HG03108 (cell line): ENCODE measurements around the gene MED19.
"Not testable (repeated sequence)": the region's sequence is repeated elsewhere in the genome, so short reads cannot be mapped to it uniquely, and the experiment has no call there.

Experiments used
- ATAC-seq: cut with Tn5 transposase; IDR thresholded peaks from one replicate; pipeline ENCODE4 v1.9.1; 2021; ENCODE audit warnings: moderate library complexity; ENCODE audit not compliant: unreplicated experiment

The MED19 gene, protein sequence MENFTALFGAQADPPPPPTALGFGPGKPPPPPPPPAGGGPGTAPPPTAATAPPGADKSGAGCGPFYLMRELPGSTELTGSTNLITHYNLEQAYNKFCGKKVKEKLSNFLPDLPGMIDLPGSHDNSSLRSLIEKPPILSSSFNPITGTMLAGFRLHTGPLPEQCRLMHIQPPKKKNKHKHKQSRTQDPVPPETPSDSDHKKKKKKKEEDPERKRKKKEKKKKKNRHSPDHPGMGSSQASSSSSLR

DNA sequence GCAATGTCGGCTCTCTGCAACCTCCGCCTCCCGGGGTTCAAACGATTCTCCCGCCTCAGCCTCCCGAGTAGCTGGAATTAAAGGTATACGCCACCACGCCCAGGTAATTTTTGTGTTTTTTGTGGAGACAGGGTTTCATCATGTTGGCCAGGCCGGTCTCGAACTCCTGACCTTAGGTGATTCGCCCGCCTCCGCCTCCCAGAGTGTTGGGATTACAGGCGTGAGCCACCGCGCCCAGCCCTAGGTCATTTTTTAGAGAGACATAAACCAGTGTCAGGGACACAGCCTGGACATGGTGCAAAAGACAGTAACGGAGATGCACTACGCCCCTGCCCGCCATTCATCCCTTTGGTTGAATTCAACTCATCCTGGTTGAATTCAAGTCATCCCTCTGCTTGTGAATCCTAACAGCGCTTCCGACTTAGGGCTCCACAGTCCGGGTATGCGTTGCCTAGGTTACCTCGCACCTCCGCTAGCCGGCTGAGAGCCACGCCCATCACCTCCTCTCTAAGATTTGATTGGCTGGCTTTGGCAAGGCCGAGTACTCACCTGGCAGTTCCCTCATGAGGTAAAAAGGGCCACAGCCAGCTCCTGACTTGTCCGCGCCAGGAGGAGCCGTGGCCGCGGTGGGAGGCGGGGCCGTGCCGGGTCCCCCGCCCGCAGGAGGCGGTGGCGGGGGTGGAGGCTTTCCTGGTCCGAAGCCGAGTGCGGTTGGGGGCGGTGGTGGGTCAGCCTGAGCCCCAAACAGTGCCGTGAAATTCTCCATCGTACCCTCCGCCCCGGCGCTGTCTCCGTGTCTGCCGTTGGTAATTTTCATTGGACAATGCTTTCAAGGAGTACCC, at the start of gene MED19:
MED19 (minus strand) TSS at position 802 of the 842 bp plus-strand sequence; CDS start at position 766, 36 bp downstream.
- peak; percentile 36 for ATAC-seq

DNA sequence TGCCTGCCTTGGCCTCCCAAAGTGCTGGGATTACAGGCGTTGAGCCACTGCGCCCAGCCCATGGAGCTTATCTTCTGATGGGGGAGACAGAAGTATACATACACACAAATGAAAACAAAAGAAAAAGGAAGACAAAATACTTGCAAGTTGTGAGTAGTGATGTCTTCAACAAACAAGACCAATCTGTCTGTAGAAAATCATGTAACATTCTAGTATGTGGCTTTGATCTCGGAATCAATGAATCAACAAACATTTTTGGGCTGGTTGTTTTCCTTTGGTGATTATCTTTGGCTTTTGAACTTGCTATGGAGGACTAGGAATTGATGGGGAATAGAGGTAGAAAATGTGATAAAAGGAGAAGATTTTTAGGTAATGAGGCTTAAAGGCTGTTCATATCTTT, 46.2 kb upstream of the MED19 start:
- ATAC-seq: no peak

DNA sequence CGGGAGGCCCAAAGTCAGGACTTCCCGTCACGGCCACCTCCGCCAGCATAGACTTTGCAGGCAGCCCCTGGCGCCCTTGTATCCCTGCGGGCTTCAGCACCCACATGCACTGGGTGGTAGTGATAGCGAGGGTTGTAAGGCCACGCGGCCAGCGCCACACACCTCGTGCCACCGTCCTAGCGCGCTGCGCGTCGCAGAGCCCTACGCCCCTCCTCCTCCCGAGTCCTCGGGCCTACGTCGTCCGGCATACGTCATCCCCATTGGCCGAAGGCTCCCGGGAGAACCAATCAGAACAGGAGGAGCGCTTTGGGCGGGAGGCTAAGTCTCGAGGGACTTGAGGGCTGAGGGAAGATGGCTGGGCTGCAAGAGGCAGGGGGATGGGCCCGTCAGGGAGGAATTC, 40.9 kb upstream of the MED19 start:
- no peak for ATAC-seq

DNA sequence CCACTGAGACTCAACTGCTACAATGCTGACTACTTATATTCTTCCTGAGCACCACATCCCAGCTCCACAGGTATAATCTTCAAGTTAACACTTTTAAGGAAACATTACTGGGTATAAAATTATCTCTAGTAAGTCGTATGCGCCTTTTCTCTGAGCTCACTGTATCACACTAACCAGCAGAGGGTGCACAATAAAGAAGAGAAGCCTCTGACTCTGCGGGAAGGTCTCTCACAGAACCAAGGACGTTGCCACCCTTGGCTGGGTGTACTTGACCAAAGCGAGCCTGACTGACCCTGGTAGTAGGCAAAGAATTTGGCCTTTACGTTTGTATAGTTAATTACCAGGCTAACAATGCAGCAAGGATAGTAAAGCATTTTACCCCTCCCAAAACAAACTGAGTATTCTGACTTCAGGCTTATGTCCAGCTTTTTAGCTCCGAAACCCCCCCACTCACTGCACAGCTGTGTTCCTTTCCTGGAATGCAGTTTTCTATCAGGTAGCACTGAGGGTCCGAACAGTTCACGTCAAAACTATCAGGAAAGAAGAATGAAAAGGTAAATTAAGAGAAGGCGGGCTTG, 39.8 kb upstream of the MED19 start, which contains the start of gene BTBD18:
BTBD18 (minus strand) TSS at position 144 of the 578 bp plus-strand sequence. CDS start 631 bp downstream, outside the sequence.
- ATAC-seq: no peak

DNA sequence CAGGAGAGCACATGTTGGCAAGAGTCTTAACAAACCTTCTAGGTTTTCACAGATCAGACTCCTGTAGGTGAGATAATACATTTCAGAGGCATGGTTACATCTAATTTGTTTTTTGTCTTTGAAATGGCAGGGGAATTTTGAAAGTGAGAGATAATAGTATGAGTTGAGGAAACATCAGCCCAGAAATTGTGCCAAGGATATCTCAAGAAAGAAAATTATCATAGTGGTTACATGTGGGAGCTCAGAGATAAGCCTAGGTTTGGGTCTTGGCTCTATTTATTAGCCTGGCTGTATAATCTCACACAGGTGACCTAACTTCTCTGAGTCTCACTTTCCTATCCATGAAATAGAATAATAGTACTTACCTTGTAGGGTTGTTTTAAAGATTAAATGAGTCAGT, 39.2 kb upstream of the MED19 start:
- no peak for ATAC-seq

DNA sequence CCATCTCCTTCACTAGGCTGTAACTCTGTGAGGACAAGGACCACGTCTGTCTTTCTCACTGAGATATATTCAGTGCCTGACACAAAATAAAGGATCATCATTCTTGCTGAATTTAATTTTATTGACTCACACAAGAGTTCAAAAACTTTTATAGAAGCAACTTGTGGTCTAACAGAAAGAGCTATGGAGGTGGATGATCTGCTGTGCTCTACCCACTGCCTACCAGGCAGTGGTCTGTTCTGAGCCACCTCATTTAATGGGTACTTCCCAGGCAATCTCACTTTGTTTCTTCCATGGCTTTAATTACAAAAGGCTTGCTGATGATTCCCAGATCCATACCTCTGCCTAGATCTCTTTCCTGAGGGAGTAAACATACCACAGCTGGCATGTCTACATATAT, 34.9 kb upstream of the MED19 start:
- no peak for ATAC-seq

DNA sequence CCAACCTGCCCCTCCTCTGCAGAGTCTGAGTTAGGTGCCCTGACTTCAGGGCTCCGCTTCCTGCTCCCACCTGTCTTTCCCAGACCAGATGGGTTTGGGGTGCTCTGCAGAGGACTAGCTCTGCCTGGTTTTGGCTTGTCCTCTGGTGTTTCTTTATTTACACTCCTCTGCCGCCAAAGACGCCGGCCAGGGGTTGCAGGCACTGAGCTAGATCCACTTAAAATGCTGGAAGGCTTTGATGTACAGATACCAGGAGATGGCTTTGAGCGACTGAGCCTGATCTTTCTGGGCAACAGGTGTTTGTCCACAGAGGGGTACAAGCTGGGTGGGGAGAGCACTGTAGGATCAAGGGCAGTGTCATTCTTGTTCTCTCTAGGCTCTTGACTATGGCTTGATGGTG, 33.2 kb upstream of the MED19 start:
- ATAC-seq: no peak

DNA sequence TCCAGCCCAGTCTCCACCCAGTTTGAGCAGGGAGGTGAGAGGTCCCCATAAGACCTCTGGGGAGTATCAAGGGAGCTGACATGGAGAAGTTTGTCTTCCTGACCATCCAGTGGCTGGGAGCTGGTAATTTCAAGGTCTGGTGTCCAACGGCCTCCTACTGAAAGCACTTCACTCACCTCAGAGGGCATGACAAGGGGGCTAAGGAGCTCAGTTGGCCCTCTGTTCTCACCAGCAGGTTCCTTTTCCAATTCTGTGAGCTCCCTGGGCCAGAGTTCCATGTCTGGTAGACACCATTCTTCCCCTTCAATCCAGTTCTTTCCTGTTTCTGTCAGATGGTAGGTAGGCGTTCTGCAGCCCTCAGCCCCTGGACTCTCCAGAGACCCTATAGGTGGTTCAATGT, 32.3 kb upstream of the MED19 start:
- no peak for ATAC-seq

DNA sequence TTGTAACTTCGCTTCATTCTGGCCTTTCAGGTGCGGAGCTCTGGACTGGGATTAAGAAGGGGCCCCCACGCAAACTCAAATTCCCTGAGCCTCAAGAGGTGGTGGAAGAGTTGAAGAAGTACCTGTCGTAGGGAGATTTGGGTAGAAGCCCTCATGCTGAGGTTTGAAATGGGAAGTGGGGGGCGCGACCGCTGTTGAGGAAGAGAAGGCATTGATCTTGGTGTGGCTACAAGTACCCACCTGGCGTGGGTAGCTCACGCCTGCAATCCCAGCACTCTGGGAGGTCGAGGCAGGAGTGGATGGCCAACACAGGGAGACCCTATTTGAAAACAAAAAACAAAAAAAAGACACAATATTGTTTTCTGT, 30.1 kb upstream of the MED19 start:
- no peak for ATAC-seq

DNA sequence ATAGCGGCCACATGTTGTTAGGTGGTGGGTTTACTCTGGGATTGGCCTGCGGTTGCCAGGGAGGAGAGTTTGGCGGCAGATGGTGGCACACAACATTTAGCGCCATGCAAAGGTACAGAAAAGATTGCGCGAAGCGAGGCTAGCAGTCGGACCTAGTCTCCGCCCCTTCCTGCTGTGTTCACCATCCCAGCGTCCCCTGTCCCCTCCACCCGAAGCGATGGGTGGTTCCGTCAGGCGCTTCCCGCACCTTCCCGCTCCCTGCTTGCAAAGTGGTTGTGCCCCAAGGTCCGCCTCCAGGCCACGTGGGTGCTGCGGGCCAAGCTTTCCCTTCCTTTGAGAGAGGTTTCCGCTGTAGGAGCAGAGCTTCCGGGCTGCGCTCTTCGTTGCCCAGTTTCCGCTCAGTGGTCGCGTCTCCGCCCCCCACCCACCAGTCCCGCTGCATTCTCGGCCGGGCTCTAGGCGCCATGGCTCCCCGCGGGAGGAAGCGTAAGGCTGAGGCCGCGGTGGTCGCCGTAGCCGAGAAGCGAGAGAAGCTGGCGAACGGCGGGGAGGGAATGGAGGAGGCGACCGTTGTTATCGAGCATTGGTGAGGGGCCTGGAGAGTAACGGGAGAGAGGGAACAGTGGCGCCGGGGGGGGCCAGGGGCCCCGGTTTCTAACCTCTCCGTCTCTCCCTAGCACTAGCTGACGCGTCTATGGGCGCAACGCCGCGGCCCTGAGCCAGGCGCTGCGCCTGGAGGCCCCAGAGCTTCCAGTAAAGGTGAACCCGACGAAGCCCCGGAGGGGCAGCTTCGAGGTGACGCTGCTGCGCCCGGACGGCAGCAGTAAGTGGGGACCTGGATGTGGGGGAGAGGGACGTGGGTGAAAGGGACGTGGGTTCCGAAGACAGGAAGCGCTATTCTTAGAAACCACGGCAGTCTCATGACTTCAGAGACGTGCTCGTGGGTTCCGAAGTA, 29.4 kb upstream of the MED19 start, which contains the start of gene SELENOH:
SELENOH (plus strand) TSS at position 360 of the 955 bp plus-strand sequence; CDS start at position 465, 105 bp downstream.
- peak; percentile 91 for ATAC-seq

DNA sequence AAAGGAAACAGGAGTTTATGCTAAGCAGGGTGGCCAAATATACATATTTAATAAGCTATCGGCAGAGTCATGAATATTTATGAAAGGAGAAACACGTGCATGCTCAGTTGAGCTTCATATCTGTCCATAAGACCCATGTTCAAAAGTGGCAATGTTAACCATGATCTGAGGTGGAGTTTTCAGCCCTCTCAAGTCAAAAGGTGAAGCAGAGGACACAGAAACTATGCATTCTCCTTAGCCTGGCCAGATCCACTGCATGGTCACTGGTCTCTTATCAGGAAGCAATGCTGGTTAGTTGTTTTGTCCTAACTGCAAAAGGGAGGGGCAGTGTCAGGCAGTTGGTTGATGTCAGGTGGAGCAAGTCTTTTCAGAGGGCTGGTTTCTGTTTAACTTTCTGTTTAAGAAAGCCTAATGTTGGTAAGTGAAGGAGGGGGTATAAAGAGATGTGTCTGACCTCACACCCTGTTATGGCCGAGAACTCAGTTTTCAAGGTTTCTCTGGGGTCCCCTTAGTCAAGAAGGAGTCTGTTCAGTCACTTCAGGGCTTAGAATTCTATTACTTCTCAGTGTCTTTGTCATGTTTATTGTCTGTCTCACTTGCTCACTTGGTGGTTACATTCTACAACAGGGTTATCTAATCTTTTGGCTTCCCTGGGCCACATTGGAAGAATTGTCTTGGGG, 23.7 kb upstream of the MED19 start:
- no peak for ATAC-seq

DNA sequence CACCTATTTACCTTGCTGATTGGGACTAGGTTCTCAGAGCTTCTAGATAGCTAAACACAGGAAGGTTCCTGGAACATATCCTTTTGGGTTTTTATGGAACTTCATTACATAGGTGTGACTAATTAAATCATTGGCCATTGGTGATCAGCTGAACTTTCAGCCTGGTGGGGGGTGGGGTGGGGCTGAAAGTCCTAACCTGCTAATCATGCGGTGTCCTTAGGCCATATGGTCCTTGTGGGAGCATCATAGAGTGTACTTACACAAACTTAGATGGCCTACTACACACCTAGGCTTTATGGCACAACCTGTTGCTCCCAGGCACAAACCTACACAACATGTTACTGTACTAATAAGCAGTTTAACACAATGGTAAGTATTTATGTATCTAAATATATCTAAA, 20.6 kb upstream of the MED19 start:
- no peak for ATAC-seq

DNA sequence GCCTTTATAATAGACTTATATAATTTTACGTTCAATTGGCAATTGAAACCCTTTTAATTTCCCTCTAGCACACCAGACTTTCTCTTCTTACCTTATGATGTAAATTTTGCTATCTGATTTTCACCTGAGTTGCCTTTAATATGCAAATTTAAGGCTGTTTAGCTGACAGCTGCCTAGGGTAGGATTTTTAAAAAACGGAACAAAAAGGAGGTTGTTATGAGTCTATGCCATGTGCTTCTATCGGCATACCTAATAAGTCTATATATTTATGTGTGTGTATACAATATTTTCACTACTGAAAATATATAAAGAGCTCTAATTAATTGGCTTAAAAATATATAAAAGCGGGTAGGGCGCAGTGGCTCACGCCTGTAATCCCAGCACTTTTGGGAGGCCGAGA, 17.5 kb upstream of the MED19 start:
- ATAC-seq: no peak

DNA sequence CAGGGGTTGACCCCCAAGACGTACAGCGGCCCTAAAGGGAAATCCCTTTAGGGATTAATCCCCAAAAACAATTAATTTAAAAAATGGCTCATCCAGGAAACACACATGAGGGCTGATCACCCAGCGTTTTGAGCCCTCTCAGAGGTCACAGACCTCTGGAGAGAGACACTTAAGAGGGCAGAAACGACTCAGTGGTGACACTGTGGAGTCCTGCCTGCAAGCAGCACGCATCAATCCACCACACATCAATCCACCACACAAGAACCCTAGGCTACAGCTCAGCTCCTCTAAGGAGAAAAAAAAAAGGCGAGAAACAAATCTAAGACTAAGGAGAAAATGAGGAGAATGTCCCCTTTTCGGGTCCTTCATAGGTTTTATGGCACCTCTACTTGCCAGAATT, 16.8 kb upstream of the MED19 start:
- ATAC-seq: no peak

DNA sequence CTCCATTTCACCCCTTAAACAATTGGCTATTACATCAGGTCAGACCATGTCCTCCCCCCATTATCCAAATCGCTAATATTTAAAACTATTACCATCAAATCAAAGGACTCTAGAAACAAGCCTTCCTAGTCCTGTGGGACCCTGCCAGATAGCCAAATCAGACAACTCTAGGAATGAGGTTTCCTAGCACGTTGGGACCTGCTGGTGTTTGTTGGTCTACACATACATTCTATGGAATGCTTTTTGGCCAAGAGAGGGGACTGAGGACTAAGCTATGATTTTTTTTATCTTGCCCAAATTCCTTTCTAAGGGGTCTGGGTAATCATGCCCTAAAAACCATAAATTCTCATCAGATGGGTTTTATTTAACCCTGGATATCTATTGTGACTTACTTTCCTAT, 15.2 kb upstream of the MED19 start:
- no peak for ATAC-seq

DNA sequence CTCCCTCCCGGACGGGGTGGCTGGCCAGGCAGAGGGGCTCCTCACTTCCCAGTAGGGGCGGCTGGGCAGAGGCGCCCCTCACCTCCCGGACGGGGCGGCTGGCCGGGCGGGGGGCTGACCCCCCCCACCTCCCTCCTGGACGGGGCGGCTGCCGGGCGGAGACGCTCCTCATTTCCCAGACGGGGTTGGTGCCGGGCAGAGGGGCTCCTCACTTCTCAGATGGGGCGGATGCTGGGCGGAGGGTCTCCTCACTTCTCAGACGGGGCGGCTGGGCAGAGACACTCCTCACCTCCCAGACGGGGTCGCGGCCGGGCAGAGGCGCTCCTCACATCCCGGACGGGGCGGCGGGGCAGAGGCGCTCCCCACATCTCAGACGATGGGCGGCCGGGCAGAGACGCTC, 4.7 kb upstream of the MED19 start:
- not testable (repeated sequence) for ATAC-seq

DNA sequence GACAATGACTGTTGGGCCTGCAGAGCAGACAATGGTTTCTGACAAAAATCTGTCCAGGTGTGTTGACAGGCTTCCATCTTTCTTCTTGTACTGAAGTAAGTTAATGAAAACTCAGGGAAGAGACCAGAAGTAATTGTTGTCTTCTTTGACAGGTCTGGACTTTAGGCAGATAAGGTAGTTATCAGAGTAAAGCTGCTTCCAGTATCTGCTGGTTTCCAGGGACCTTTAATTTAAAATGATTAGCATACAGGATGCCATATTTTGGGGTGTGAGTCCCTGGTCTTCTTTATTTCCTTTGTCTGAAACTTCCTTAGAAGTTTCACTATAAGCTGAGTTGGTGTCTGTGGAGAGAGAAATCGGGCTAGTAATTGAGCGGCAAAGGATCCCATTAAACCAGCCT, 1.8 kb upstream of the MED19 start:
- ATAC-seq: no peak

DNA sequence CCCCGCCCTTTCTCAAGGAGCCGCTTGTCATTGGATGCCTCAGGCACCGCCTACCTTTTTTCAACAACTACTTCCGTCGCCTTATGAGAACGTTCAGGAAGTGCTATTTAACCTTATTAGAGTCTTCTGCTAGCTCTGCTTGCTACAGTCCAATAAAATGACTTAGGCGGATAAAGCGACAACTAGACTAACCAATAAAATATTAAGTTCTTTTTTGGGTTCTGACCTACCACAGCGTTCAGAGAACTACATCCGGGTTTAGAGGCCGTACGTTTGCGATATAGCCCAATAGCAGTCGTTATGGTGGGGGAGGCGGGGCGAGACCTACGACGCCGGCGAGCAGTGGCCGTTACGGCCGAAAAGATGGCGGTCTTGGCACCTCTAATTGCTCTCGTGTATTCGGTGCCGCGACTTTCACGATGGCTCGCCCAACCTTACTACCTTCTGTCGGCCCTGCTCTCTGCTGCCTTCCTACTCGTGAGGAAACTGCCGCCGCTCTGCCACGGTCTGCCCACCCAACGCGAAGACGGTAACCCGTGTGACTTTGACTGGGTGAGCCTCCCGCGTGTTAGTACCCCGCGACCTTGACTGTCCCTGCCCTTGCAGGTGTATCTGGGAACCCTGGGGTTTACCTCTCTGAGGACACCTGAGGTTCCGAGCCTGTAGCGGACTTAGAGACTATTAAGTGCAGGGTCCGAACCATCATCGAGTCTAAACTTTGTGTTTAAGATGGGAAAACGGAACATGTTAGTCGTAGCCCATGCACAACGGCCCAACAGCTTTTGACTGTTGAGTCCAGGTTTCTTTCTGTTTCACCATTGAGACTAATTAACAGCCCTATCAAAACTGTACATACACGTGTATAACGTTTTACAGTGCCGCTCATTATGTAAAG, 488 bp upstream of the MED19 start, which contains the start of gene TMX2:
TMX2 (plus strand) TSS at position 338 of the 895 bp plus-strand sequence; CDS start at position 364, 26 bp downstream.
- peak; percentile 96 for ATAC-seq

DNA sequence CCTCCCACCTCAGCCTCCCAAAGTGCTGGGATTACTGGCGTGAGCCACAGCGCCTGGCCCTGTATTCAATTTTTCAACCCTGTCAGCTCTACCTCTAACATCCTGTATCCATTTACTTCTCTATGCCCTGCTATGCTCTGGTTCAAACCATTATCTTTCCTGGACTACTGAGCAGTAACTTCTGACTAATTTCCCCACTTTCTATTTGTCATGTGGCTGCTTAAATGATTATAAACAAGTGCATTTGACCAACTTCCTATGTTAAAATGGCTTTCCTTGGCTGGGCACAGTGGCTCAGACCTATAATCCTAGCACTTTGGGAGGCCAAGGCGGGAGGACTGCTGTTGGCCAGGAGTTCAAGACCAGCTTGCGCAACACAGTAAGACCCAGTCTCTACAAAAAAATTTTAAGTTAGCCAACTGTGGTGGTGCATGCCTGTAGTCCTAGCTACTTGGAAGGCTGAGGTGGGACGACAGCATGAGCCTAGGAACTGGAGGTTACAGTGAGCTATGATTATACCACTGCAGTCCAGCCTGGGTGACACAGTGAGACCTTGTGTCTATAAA, 2.1 kb downstream of the MED19 start:
- ATAC-seq: no peak
